CD14-positive monocyte (primary cell): ENCODE results near the gene GSPT1. TPM values are rescaled to one million over a fixed set of nuclear protein-coding genes. Genes with fewer than 3 reads are reported as not detected.

Source experiments
- DNase-seq, 3 donors: peaks; one replicate each; pipeline ENCODE4 v3.0.0-alpha.2; 2011 to 2022
- H2AFZ ChIP-seq: 2 replicates; pipeline ENCODE4 v1.6.0; 2012; ENCODE audit warnings: mild to moderate bottlenecking, low read depth, low read length, inconsistent platforms; ENCODE audit not compliant: insufficient read depth, poor library complexity, severe bottlenecking
- H3K27ac ChIP-seq, 2 donors: 1 replicate in 1 of 2; 2 replicates in 1 of 2; pipeline ENCODE4 v1.5.1; 2012 to 2013; ENCODE audit warnings: low read length in 2 of 2, control low read depth in 1 of 2, inconsistent platforms in 1 of 2, low read depth in 1 of 2, mild to moderate bottlenecking in 1 of 2
- H3K27me3 ChIP-seq, 2 donors: one replicate each; pipeline versions ENCODE4 v1.6.0 to v1.6.1; 2011 to 2013; ENCODE audit warnings: low read length in 2 of 2; ENCODE audit not compliant: control insufficient read depth in 2 of 2, insufficient read depth in 2 of 2
- H3K36me3 ChIP-seq, 2 donors: replicated peaks in 1 of 2; 1 replicate in 1 of 2; 2 replicates in 1 of 2; pipeline versions ENCODE4 v1.5.1 to v1.6.1; 2012 to 2013; ENCODE audit warnings: low read length in 2 of 2, control low read depth in 1 of 2, inconsistent platforms in 1 of 2, mild to moderate bottlenecking in 1 of 2; ENCODE audit not compliant: insufficient read depth in 2 of 2, control insufficient read depth in 1 of 2
- H3K4me1 ChIP-seq, 2 donors: 1 replicate in 1 of 2; 2 replicates in 1 of 2; pipeline versions ENCODE4 v1.5.1 to v1.6.1; 2012 to 2013; ENCODE audit warnings: low read length in 2 of 2, control low read depth in 1 of 2, inconsistent platforms in 1 of 2, mild to moderate bottlenecking in 1 of 2, moderate library complexity in 1 of 2; ENCODE audit not compliant: insufficient read depth in 2 of 2, control insufficient read depth in 1 of 2
- H3K4me2 ChIP-seq: replicated peaks from 2 replicates; pipeline ENCODE3; 2012; ENCODE audit warnings: low read length, moderate library complexity, mild to moderate bottlenecking; ENCODE audit not compliant: poor library complexity, severe bottlenecking; ENCODE audit errors: extremely low read depth
- H3K4me3 ChIP-seq, 3 experiments: fragments of 200-600 bp in 1 of 3; sonication (generic) in 1 of 3; replicated peaks in 1 of 3; 1 replicate in 2 of 3; 2 replicates in 1 of 3; pipeline ENCODE4 v1.5.1; 2011 to 2013; ENCODE audit warnings: low read length in 3 of 3, mild to moderate bottlenecking in 3 of 3, control low read depth in 2 of 3, low read depth in 2 of 3, inconsistent platforms in 1 of 3, moderate library complexity in 1 of 3
- H3K79me2 ChIP-seq: 2 replicates; pipeline ENCODE4 v1.6.0; 2012; ENCODE audit warnings: mild to moderate bottlenecking, control low read depth, inconsistent platforms, low read length, moderate library complexity; ENCODE audit not compliant: insufficient read depth
- H3K9ac ChIP-seq: 2 replicates; pipeline ENCODE4 v1.6.0; 2017; ENCODE audit warnings: low read length, mild to moderate bottlenecking; ENCODE audit not compliant: insufficient read depth, poor library complexity, severe bottlenecking
- H3K9me3 ChIP-seq, 2 donors: replicated peaks in 1 of 2; 1 replicate in 1 of 2; 2 replicates in 1 of 2; pipeline versions ENCODE4 v1.5.1 to v1.6.1; 2012 to 2013; ENCODE audit warnings: low read length in 2 of 2, control low read depth in 1 of 2; ENCODE audit not compliant: control insufficient read depth in 1 of 2, insufficient read depth in 1 of 2
- H4K20me1 ChIP-seq: 2 replicates; pipeline ENCODE4 v1.6.0; 2012; ENCODE audit warnings: mild to moderate bottlenecking, low read length, control low read depth, moderate library complexity; ENCODE audit not compliant: insufficient read depth
- H3K27ac Mint-ChIP-seq, 7 donors: one replicate each; pipeline ENCODE4 v1.8.0; 2020; ENCODE audit warnings: mild to moderate bottlenecking in 7 of 7, mixed read lengths in 7 of 7, moderate library complexity in 6 of 7, inconsistent platforms in 2 of 7
- H3K27me3 Mint-ChIP-seq, 3 donors: one replicate each; pipeline ENCODE4 v1.8.0; 2021 to 2022; ENCODE audit warnings: low read depth in 3 of 3, mild to moderate bottlenecking in 3 of 3, mixed read lengths in 3 of 3, moderate library complexity in 3 of 3, inconsistent platforms in 1 of 3
- H3K36me3 Mint-ChIP-seq, 2 donors: one replicate each; pipeline ENCODE4 v1.8.0; 2020; ENCODE audit warnings: mixed read lengths in 2 of 2, inconsistent platforms in 1 of 2, mild to moderate bottlenecking in 1 of 2
- H3K4me1 Mint-ChIP-seq: one replicate; pipeline ENCODE4 v1.8.0; 2020; ENCODE audit warnings: mild to moderate bottlenecking, mixed read lengths
- H3K4me3 Mint-ChIP-seq, 2 donors: one replicate each; pipeline ENCODE4 v1.8.0; 2020; ENCODE audit warnings: mild to moderate bottlenecking in 2 of 2, mixed read lengths in 2 of 2, moderate library complexity in 1 of 2
- H3K9me3 Mint-ChIP-seq, 7 donors: one replicate each; pipeline ENCODE4 v1.8.0; 2020 to 2022; ENCODE audit warnings: mixed read lengths in 7 of 7, mild to moderate bottlenecking in 6 of 7, moderate library complexity in 6 of 7, inconsistent platforms in 2 of 7
- WGBS: methylation state at CpG from one replicate; pipeline ENCODE4 v1.1.5; 2013; ENCODE audit warnings: missing lambda C conversion rate; ENCODE audit not compliant: insufficient coverage; 5-methylcytosine and 5-hydroxymethylcytosine counted together
- intact Hi-C, 2 donors: fragments of 100-400 bp; cut with micrococcal nuclease; formaldehyde crosslinking; loops; one replicate each; pipeline versions ENCODE4 v1.15.0 to v1.15.1; 2023
- polyA plus RNA-seq, 3 donors: library from polyadenylated mRNA; depleted of rRNA in 1 of 3; unstranded in 2 of 3; stranded (reverse) in 1 of 3; fragments of 300-500 nt in 2 of 3; fragments of >200 nt in 1 of 3; fragmentation: Illumina TruSeq in 2 of 3; gene quantifications; 1 replicate in 2 of 3; 2 replicates in 1 of 3; pipeline ENCODE4 v1.2.3, GENCODE V29; 2012 to 2021
- TF ChIP-seq, protein P1 (sequence below): fragments of 200-600 bp; IDR thresholded peaks from one replicate; pipeline ENCODE4 v1.8.0; 2022; ENCODE audit warnings: antibody characterized with exemption, mild to moderate bottlenecking

Gene GSPT1
- polyA plus RNA-seq, 3 donors, result 22.4 to 48.3 (median 47.9) TPM

DNA sequence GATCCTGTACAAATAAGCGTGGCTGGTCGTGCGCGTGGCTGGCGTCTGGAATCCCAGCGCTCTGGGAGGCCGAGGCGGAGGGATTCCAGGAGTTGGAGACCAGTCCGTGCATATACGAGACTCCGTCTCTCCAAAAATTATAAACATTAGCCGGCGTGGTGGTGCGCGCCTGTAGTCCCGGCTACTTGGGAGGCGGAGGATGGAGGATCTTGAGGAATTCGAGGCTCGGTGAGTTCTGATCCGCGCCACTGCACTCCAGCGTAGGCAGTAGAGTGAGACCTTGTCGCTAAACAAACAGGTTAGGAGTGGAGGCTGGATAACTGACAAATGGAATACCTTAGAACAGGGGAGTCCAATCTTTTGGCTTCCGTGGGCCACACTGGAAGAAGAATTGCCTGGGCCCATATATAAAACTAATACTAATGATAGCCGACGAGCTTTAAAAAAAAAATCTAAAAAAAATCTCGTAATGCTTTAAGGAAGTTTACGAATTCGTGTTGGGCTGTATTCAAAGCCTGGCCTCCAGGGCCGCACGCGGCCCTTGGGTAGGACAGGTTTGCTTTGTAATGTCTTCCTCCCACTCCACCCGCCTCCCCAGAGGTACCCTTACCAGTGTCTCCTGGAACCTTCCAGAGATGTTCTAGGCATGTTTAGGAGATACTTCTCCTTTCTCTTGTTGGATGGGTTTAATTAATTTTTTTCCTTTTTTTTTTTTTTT, 63.5 kb downstream of the GSPT1 start:
- intact Hi-C loops, result loop anchor here (5.0 to 10.0 kb wide), 4 partner anchors 55 to 110 kb away; partner anchors contain the start of genes GSPT1 (in 2 of the 2), TXNDC11 (in 1 of the 2) and ZC3H7A (in 1 of the 2)
- Histone ChIP-seq H3K4me1 (peaks cover 19 to 26% of the 10 kb centered on the region in 2 donors), H2AFZ (peak overlapping the region; percentile 98), H3K4me2 (peak overlapping the region; percentile 97), H3K79me2 (peaks cover 95% of the 10 kb centered on the region), H3K9ac (peak overlapping the region; percentile 94), H3K27me3 (no peaks in the 10 kb centered on the region), H3K36me3 (peaks cover 24 to 26% of the 10 kb centered on the region in 2 donors), H4K20me1 (peaks cover 50% of the 10 kb centered on the region), H3K9me3 (no peaks in the 10 kb centered on the region), H3K27ac (peak overlapping the region; percentile 81 to 95), H3K4me3 (peak overlapping the region; percentile 79 to 94 (median 85))
- TF ChIP-seq, protein P1, sequence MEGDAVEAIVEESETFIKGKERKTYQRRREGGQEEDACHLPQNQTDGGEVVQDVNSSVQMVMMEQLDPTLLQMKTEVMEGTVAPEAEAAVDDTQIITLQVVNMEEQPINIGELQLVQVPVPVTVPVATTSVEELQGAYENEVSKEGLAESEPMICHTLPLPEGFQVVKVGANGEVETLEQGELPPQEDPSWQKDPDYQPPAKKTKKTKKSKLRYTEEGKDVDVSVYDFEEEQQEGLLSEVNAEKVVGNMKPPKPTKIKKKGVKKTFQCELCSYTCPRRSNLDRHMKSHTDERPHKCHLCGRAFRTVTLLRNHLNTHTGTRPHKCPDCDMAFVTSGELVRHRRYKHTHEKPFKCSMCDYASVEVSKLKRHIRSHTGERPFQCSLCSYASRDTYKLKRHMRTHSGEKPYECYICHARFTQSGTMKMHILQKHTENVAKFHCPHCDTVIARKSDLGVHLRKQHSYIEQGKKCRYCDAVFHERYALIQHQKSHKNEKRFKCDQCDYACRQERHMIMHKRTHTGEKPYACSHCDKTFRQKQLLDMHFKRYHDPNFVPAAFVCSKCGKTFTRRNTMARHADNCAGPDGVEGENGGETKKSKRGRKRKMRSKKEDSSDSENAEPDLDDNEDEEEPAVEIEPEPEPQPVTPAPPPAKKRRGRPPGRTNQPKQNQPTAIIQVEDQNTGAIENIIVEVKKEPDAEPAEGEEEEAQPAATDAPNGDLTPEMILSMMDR, result no peak
- Mint-ChIP-seq H3K4me1 (peaks cover 30% of the 10 kb centered on the region), H3K36me3 (peaks cover 27 to 41% of the 10 kb centered on the region in 2 donors), H3K4me3 (peak overlapping the region; percentile 95 to 96), H3K9me3 (no peaks in the 10 kb centered on the region), H3K27ac (peak overlapping the region; percentile 95 to 98 (median 97)), H3K27me3 (peaks cover 0 to 2% (median 2%) of the 10 kb centered on the region in 3 donors)
- no peak for DNase-seq
- WGBS, result 43% methylated on average over 16 of the region's 33 CpGs

DNA sequence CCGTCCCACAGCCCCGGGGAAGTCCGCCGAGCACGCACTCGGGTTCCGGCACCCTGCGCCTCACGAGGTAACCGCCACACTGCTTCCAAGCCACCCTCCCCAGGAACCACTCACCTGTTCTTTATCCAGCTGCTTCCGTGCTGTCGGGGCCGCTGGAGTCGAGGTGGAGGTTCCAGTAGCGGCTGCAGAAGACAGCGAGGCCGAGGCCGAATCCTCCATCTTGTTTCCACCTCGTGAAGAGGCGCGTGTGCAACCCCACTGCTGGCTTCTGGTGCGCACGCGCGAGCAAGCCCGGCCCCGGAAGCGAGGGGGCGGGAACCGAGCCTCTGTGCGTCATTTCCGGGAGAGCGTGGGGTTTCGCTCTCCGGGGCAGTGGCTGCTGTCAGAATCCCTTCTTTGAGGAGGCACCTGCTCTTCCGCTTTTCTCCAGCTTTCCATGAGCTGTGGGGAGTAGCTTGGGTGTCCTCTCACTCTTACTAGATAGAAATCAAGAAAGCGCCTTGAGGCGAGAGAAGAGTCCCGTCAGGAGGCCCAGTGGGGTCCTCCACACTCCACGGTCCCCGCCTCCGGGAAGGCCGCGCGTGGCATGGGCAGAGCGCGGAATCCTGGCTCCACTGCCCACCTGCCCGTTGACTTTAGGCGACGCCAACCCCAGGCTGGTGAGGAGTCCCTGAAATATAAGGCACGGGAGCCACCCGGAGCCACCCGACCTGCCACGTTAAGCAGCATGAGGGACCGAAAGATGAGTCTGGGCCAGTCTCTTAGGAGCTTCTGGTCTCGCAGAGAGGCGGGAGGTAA, 64.3 kb downstream of the GSPT1 start, which contains the start of gene RSL1D1:
TSS of gene RSL1D1 (minus strand) at position 249 of the 798 bp plus-strand sequence. CDS start at position 219, 30 bp downstream.
- H3K27ac Mint-ChIP-seq, result peak within 1 kb of the TSS; percentile 95 to 98 (median 97)
- intact Hi-C loops, result loop anchor here (2.0 to 10.0 kb wide), 5 partner anchors 54 to 109 kb away; partner anchors contain the start of genes GSPT1 (in 2 of the 2), ZC3H7A (in 2 of the 2) and TXNDC11 (in 1 of the 2)
- peaks cover 50% of the 10 kb centered on the region for H4K20me1 ChIP-seq

More for the DNA sequence above, 64.3 kb downstream of the GSPT1 start, which contains the start of gene RSL1D1:
- Histone ChIP-seq H3K36me3 (peaks cover 29% of the 10 kb centered on the region in 2 donors), H3K27ac (peak within 1 kb of the TSS; percentile 81 to 95), H3K9ac (peak within 1 kb of the TSS; percentile 94), H3K4me2 (peak within 1 kb of the TSS; percentile 97), H3K79me2 (peaks cover 95% of the 10 kb centered on the region), H3K4me3 (peak within 1 kb of the TSS; percentile 79 to 94 (median 85)), H3K9me3 (no peaks in the 10 kb centered on the region), H2AFZ (peak within 1 kb of the TSS; percentile 98), H3K4me1 (peaks cover 19 to 26% of the 10 kb centered on the region in 2 donors), H3K27me3 (no peaks in the 10 kb centered on the region)
- Mint-ChIP-seq H3K4me1 (peaks cover 30% of the 10 kb centered on the region), H3K36me3 (peaks cover 30 to 44% of the 10 kb centered on the region in 2 donors), H3K4me3 (peak within 1 kb of the TSS; percentile 95 to 96), H3K9me3 (no peaks in the 10 kb centered on the region), H3K27me3 (peaks cover 0 to 2% (median 2%) of the 10 kb centered on the region in 3 donors)
- TF ChIP-seq, protein P1, result no peak
- WGBS, result under 1% methylated on average over 56 of the region's 57 CpGs
- DNase-seq, result peak; percentile 90 to 96 (median 96)
